HCT116 (cell line): Measurements from ENCODE around the gene GHRHR. TPM values are rescaled to one million over a fixed set of nuclear protein-coding genes. Genes with fewer than 3 reads are reported as not detected.

ENCODE experiments used
- ATAC-seq: fragments of 200-7000 bp; cut with Tn5 transposase; 2 replicates; pipeline ENCODE4 v1.9.1; 2020; ENCODE audit warnings: mild to moderate bottlenecking, moderate library complexity
- BruUV-seq: library from RNA; stranded (reverse); fragments of 400-500 nt; replicated peaks from 2 replicates; lab custom pipeline; 2021; lab: Mats Ljungman, UMichigan
- CTCF ChIA-PET: fragments of 300-600 bp; sonication (Branson Sonifier 250); formaldehyde crosslinking; loops from one replicate; lab custom pipeline; 2021; ENCODE audit warnings: antibody characterized with exemption; lab: Charles Lee
- POLR2A ChIA-PET: fragments of 300-600, 350-600 bp; sonication (Branson Sonifier 250); formaldehyde crosslinking; loops from one replicate; lab custom pipeline; 2021; ENCODE audit warnings: antibody characterized with exemption; lab: Charles Lee
- RAD21 ChIA-PET, 2 experiments: fragments of 300-600 bp; sonication (Branson Sonifier 250); formaldehyde crosslinking; loops; one replicate each; lab custom pipeline; 2023; ENCODE audit warnings: low total read pairs in 2 of 2; ENCODE audit not compliant: uncharacterized antibody in 2 of 2, unreplicated experiment in 2 of 2, low non-redundant PET in 1 of 2; lab: Charles Lee
- DNase-seq: peaks from one replicate; pipeline ENCODE4 v3.0.0-alpha.2; 2010; ENCODE audit warnings: low read depth, low spot score
- H2AFZ ChIP-seq: fragments of 200-600 bp; shearing (Covaris generic), sonication (generic); 2 replicates; pipeline ENCODE4 v1.6.1; 2017; ENCODE audit warnings: low read depth, mixed run types, mixed read lengths, antibody characterized with exemption, low read length; ENCODE audit not compliant: poor library complexity, severe bottlenecking
- H3K27ac ChIP-seq: 2 replicates; pipeline ENCODE4 v1.5.1; 2012; ENCODE audit warnings: low read depth, low read length
- H3K27me3 ChIP-seq: fragments of 200-600 bp; sonication (generic); 2 replicates; pipeline ENCODE4 v1.6.1; 2016; ENCODE audit warnings: mixed run types, low read length, mixed read lengths; ENCODE audit not compliant: insufficient read depth
- H3K36me3 ChIP-seq, 2 experiments: fragments of 200-500 bp in 1 of 2; fragments of 200-600 bp in 1 of 2; sonication (Bioruptor generic) in 1 of 2; sonication (generic) in 1 of 2; 2 replicates each; pipeline versions ENCODE4 v1.5.1 to v1.6.1; 2014 to 2016; ENCODE audit warnings: low read length in 2 of 2, inconsistent platforms in 1 of 2, mixed read lengths in 1 of 2, mixed run types in 1 of 2; ENCODE audit not compliant: insufficient read depth in 2 of 2, control insufficient read depth in 1 of 2
- H3K4me1 ChIP-seq, 2 experiments: fragments of 200-600 bp in 1 of 2; sonication (generic) in 1 of 2; 2 replicates each; pipeline versions ENCODE4 v1.5.1 to v1.6.1; 2012 to 2017; ENCODE audit warnings: low read length in 2 of 2, inconsistent platforms in 1 of 2, mild to moderate bottlenecking in 1 of 2, mixed read lengths in 1 of 2, mixed run types in 1 of 2, moderate library complexity in 1 of 2; ENCODE audit not compliant: insufficient read depth in 2 of 2, control insufficient read depth in 1 of 2
- H3K4me2 ChIP-seq: fragments of 200-600 bp; sonication (generic); 2 replicates; pipeline ENCODE4 v1.6.1; 2017; ENCODE audit warnings: mixed run types, low read length, mixed read lengths
- H3K4me3 ChIP-seq, 2 experiments: fragments of 200-600 bp in 1 of 2; sonication (generic) in 1 of 2; replicated peaks in 1 of 2; 2 replicates each; pipeline ENCODE4 v1.5.1; 2011 to 2016; ENCODE audit warnings: low read length in 2 of 2, control low read depth in 1 of 2, low read depth in 1 of 2, mild to moderate bottlenecking in 1 of 2, mixed read lengths in 1 of 2, mixed run types in 1 of 2
- H3K79me2 ChIP-seq: fragments of 200-600 bp; sonication (generic); 2 replicates; pipeline ENCODE4 v1.6.1; 2017; ENCODE audit warnings: mild to moderate bottlenecking, mixed run types, low read length, moderate library complexity, mixed read lengths; ENCODE audit not compliant: insufficient read depth
- H3K9ac ChIP-seq: fragments of 200-600 bp; sonication (generic); 2 replicates; pipeline ENCODE4 v1.6.1; 2016; ENCODE audit warnings: low read length, mixed read lengths
- H3K9me2 ChIP-seq: fragments of 200-600 bp; sonication (generic), shearing (Covaris generic); 2 replicates; pipeline ENCODE4 v1.6.1; 2017; ENCODE audit warnings: mixed run types, mild to moderate bottlenecking, moderate library complexity; ENCODE audit not compliant: insufficient read depth
- H3K9me3 ChIP-seq, 2 experiments: fragments of 200-500 bp in 1 of 2; fragments of 200-600 bp in 1 of 2; sonication (Bioruptor generic) in 1 of 2; sonication (generic) in 1 of 2; 2 replicates each; pipeline ENCODE4 v1.6.1; 2014 to 2017; ENCODE audit warnings: low read length in 2 of 2, mixed read lengths in 2 of 2, inconsistent platforms in 1 of 2, low read depth in 1 of 2, mild to moderate bottlenecking in 1 of 2, mixed run types in 1 of 2, moderate library complexity in 1 of 2; ENCODE audit not compliant: control insufficient read depth in 1 of 2, insufficient read depth in 1 of 2
- H4K20me1 ChIP-seq: fragments of 200-600 bp; sonication (generic), shearing (Covaris generic); 2 replicates; pipeline ENCODE4 v1.6.1; 2017; ENCODE audit warnings: mixed run types, mild to moderate bottlenecking, moderate library complexity; ENCODE audit not compliant: insufficient read depth
- CBX3 ChIP-seq: IDR thresholded peaks from 2 replicates; pipeline ENCODE4 v1.6.1; 2012; ENCODE audit warnings: low read depth
- ELF1 ChIP-seq: IDR thresholded peaks from 2 replicates; pipeline ENCODE4 v1.6.1; 2012; ENCODE audit warnings: low read depth, borderline replicate concordance
- EZH2phosphoT487 ChIP-seq: fragments of 200-600 bp; IDR thresholded peaks from 2 replicates; pipeline ENCODE4 v1.6.1; 2018; ENCODE audit warnings: antibody characterized with exemption, borderline replicate concordance
- FOSL1 ChIP-seq: IDR thresholded peaks from 2 replicates; pipeline ENCODE4 v1.6.1; 2012; ENCODE audit warnings: low read depth
- JUND ChIP-seq: IDR thresholded peaks from 2 replicates; pipeline ENCODE4 v1.6.1; 2012
- POLR2AphosphoS5 ChIP-seq: IDR thresholded peaks from 2 replicates; pipeline ENCODE4 v1.6.1; 2011; ENCODE audit warnings: mild to moderate bottlenecking, low read depth, low read length, moderate library complexity
- REST ChIP-seq: IDR thresholded peaks from 2 replicates; pipeline ENCODE4 v1.6.1; 2012; ENCODE audit warnings: low read depth
- SP1 ChIP-seq: IDR thresholded peaks from 2 replicates; pipeline ENCODE4 v1.6.1; 2012; ENCODE audit warnings: low read depth
- YY1 ChIP-seq: IDR thresholded peaks from 2 replicates; pipeline ENCODE4 v1.6.1; 2011; ENCODE audit warnings: low read length, low read depth, moderate library complexity, mild to moderate bottlenecking; ENCODE audit not compliant: insufficient replicate concordance; ENCODE audit errors: extremely low read depth
- ZBTB33 ChIP-seq: IDR thresholded peaks from 2 replicates; pipeline ENCODE4 v1.6.1; 2011; ENCODE audit warnings: mild to moderate bottlenecking, low read length, moderate library complexity; ENCODE audit not compliant: insufficient replicate concordance; ENCODE audit errors: extremely low read depth
- ZFX ChIP-seq: fragments of 450-650 bp; IDR thresholded peaks from 2 replicates; pipeline ENCODE4 v1.6.1; 2017
- ZNF274 ChIP-seq: fragments of 200-500 bp; sonication (Bioruptor generic); IDR thresholded peaks from 2 replicates; pipeline ENCODE4 v1.6.1; 2014; ENCODE audit warnings: mild to moderate bottlenecking, low read depth, low read length, inconsistent platforms
- intact Hi-C: fragments of 100-400 bp; cut with micrococcal nuclease; formaldehyde crosslinking; loops from 2 replicates; pipeline ENCODE4 v1.10.0; 2022
- total RNA-seq: library from RNA; stranded (reverse); gene quantifications from one replicate; pipeline ENCODE4 v1.2.1, GENCODE V29; 2021; ENCODE audit not compliant: unreplicated experiment
- TF ChIP-seq, protein P1 (sequence below): IDR thresholded peaks from 2 replicates; pipeline ENCODE4 v1.6.1; 2012

GHRHR gene
- total RNA-seq, 1 experiment from 2014 or later = not detected

DNA sequence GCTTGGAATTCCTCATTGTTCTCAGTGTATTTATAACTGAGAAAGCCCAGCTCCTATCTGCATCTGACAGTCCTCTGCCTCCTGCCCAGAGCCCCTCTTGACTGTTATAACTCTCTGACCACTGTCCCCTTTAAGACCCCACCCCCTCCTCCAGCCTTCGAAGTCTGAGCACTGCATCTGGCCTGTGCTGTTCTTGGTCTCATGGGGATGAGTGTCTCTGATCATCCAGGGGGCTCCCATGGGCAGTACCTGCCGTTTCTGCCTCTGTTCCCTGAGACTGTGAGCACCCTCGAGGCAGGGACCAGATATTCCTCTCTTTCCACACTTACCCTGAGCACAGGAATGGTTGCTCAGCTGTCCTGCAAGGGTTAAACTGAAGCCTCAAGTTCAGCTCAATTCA is 7.7 kb downstream of the GHRHR start (continued):
- TF ChIP-seq SP1 (no peak), POLR2AphosphoS5 (no peak)

GRCh38 chr7:30971840-30972563 is 8.2 kb downstream of the GHRHR start:
- Histone ChIP-seq H3K79me2 (no peaks in the 10 kb centered on the region), H3K4me3 (no peak overlapping the region), H3K27me3 (peaks cover 10% of the 10 kb centered on the region; the same call in 1 of the 2 replicates), H2AFZ (no peak overlapping the region), H3K9me3 (no peaks in the 10 kb centered on the region), H3K36me3 (no peaks in the 10 kb centered on the region), H3K27ac (no peak overlapping the region)
- POLR2A ChIA-PET = no interaction called here
- intact Hi-C loops = no loop called here
- CTCF ChIA-PET = interaction anchor here (0.9 to 2.2 kb wide), 3 partner anchors 12 to 173 kb away, joined by 3 to 6 read pairs (median 4); no protein-coding TSS in a partner anchor
- TF ChIP-seq FOSL1 (no peak), EZH2phosphoT487 (no peak), ZNF274 (no peak), ZFX (no peak), REST (no peak), ELF1 (no peak), SP1 (no peak), YY1 (no peak), JUND (no peak), ZBTB33 (no peak), CBX3 (no peak)
- TF ChIP-seq, protein P1, sequence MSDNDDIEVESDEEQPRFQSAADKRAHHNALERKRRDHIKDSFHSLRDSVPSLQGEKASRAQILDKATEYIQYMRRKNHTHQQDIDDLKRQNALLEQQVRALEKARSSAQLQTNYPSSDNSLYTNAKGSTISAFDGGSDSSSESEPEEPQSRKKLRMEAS = no peak
- TF ChIP-seq, all 23 proteins: peak for 0
- ATAC-seq = no peak
- Histone ChIP-seq H4K20me1 (no peaks in the 10 kb centered on the region), H3K9me2 (no peaks in the 10 kb centered on the region), H3K4me2 (no peak overlapping the region), H3K4me1 (peaks cover 0 to 7% of the 10 kb centered on the region in 2 experiments; a peak in 1 of 4 replicates), H3K9ac (no peak overlapping the region)
- RAD21 ChIA-PET = no interaction called here
- DNase-seq = no peak
- BruUV-seq = no TSS peak
